Caco-2 (cell line): ENCODE data around the gene TBCE. TPM values are rescaled to one million over a fixed set of nuclear protein-coding genes. Genes with fewer than 3 reads are reported as not detected.

ENCODE experiments used
- BruUV-seq: library from RNA; stranded (reverse); fragments of 400-500 nt; replicated peaks from 2 replicates; lab custom pipeline; 2021; lab: Mats Ljungman, UMichigan
- CTCF ChIA-PET: fragments of 300-600 bp; sonication (Branson Sonifier 250); formaldehyde crosslinking; loops from one replicate; lab custom pipeline; 2022; ENCODE audit warnings: antibody characterized with exemption; lab: Charles Lee
- POLR2A ChIA-PET: fragments of 300-600 bp; sonication (Branson Sonifier 250); formaldehyde crosslinking; loops from one replicate; lab custom pipeline; 2022; ENCODE audit warnings: antibody characterized with exemption; lab: Charles Lee
- DNase-seq, 2 experiments: peaks; one replicate each; pipeline versions ENCODE4 v3.0.0 to v3.0.0-alpha.2; 2020 to 2022
- H3K27me3 ChIP-seq: replicated peaks from 2 replicates; pipeline ENCODE4 v1.6.0; 2011; ENCODE audit warnings: low read length; ENCODE audit not compliant: control insufficient read depth, insufficient read depth
- H3K36me3 ChIP-seq: 2 replicates; pipeline ENCODE4 v1.5.1; 2011; ENCODE audit warnings: low read length; ENCODE audit not compliant: control insufficient read depth, insufficient read depth
- H3K4me1 ChIP-seq: fragments of 250-450 bp; sonication (Bioruptor Pico); 2 replicates; pipeline ENCODE4 v1.5.1; 2020; ENCODE audit warnings: mild to moderate bottlenecking
- H3K4me3 ChIP-seq: 2 replicates; pipeline ENCODE4 v1.5.1; 2011; ENCODE audit warnings: low read depth, mild to moderate bottlenecking, control low read depth, low read length
- H3K9me3 ChIP-seq: fragments of 250-450 bp; sonication (Bioruptor Pico); 2 replicates; pipeline ENCODE4 v1.5.1; 2020; ENCODE audit warnings: mild to moderate bottlenecking, moderate library complexity
- H3K27ac Mint-ChIP-seq: one replicate; pipeline ENCODE4 v1.8.0; 2022; ENCODE audit warnings: mixed read lengths; ENCODE audit not compliant: unreplicated experiment
- H3K27me3 Mint-ChIP-seq: one replicate; pipeline ENCODE4 v1.8.0; 2022; ENCODE audit warnings: mixed read lengths; ENCODE audit not compliant: insufficient read depth, unreplicated experiment
- H3K36me3 Mint-ChIP-seq: one replicate; pipeline ENCODE4 v1.8.0; 2022; ENCODE audit warnings: mild to moderate bottlenecking, mixed read lengths; ENCODE audit not compliant: insufficient read depth, unreplicated experiment
- H3K4me1 Mint-ChIP-seq: one replicate; pipeline ENCODE4 v1.8.0; 2022; ENCODE audit warnings: low read depth, mixed read lengths; ENCODE audit not compliant: unreplicated experiment
- H3K4me3 Mint-ChIP-seq: one replicate; pipeline ENCODE4 v1.8.0; 2022; ENCODE audit warnings: mild to moderate bottlenecking, moderate library complexity, mixed read lengths; ENCODE audit not compliant: unreplicated experiment
- H3K9me3 Mint-ChIP-seq: one replicate; pipeline ENCODE4 v1.8.0; 2022; ENCODE audit warnings: mixed read lengths; ENCODE audit not compliant: unreplicated experiment
- intact Hi-C: fragments of 100-400 bp; cut with micrococcal nuclease; formaldehyde crosslinking; loops from one replicate; pipeline ENCODE4 v1.10.0; 2022; ENCODE audit not compliant: unreplicated experiment
- total RNA-seq: library from RNA; stranded (reverse); gene quantifications from 2 replicates; pipeline ENCODE4 v1.2.3, GENCODE V29; 2022
- TF ChIP-seq, protein P1 (sequence below), 2 experiments: fragments of 200-600 bp in 1 of 2; IDR thresholded peaks; 1 replicate in 1 of 2; 2 replicates in 1 of 2; pipeline versions ENCODE4 v1.5.1 to v1.8.0; 2011 to 2022; ENCODE audit warnings: antibody characterized with exemption in 1 of 2, control low read depth in 1 of 2, inconsistent platforms in 1 of 2, low read depth in 1 of 2, low read length in 1 of 2, mild to moderate bottlenecking in 1 of 2, moderate library complexity in 1 of 2; ENCODE audit not compliant: insufficient read depth in 1 of 2, severe bottlenecking in 1 of 2, unreplicated experiment in 1 of 2

The TBCE gene
- total RNA-seq, 1 experiment from 2014 or later = 40.0 TPM

DNA sequence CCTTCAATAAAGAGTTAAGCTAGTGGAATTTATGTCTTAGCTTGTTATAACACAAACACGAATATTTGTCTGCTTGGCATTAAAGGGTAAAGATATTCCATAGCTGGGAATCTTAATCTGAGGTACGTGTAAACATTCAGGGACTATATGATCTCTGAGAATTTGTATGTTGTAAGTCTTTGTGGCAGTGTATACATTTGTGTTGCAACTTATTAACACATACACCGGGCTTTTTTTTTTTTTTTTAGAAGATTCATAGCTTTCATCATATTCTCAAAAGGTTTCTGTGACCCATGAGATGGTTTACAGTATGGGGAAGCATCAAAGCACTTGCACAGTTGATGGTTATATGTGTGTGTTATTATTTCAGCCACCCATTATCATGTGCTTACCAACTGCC is 35.8 kb upstream of the TBCE start:
- H3K4me1 ChIP-seq = peaks cover 17% of the 10 kb centered on the region
- no peaks in the 10 kb centered on the region for H3K36me3 ChIP-seq
- intact Hi-C loops = no loop called here
- Mint-ChIP-seq H3K36me3 (peaks cover 9% of the 10 kb centered on the region), H3K4me1 (peaks cover 20% of the 10 kb centered on the region), H3K27ac (peak overlapping the region; percentile 29), H3K4me3 (no peak overlapping the region), H3K27me3 (no peaks in the 10 kb centered on the region), H3K9me3 (no peaks in the 10 kb centered on the region)
- H3K27me3 ChIP-seq = no peaks in the 10 kb centered on the region
- DNase-seq = no peak
- TF ChIP-seq, protein P1, sequence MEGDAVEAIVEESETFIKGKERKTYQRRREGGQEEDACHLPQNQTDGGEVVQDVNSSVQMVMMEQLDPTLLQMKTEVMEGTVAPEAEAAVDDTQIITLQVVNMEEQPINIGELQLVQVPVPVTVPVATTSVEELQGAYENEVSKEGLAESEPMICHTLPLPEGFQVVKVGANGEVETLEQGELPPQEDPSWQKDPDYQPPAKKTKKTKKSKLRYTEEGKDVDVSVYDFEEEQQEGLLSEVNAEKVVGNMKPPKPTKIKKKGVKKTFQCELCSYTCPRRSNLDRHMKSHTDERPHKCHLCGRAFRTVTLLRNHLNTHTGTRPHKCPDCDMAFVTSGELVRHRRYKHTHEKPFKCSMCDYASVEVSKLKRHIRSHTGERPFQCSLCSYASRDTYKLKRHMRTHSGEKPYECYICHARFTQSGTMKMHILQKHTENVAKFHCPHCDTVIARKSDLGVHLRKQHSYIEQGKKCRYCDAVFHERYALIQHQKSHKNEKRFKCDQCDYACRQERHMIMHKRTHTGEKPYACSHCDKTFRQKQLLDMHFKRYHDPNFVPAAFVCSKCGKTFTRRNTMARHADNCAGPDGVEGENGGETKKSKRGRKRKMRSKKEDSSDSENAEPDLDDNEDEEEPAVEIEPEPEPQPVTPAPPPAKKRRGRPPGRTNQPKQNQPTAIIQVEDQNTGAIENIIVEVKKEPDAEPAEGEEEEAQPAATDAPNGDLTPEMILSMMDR (IDR thresholded peaks at IDR 0.05; ENCODE audit: insufficient read depth in 1 of 2, low read depth in 1 of 2, low read length in 1 of 2, severe bottlenecking in 1 of 2, unreplicated experiment in 1 of 2) = no peak
- CTCF ChIA-PET = interaction anchor here (0.5 to 0.8 kb wide), 3 partner anchors 85 to 348 kb away, joined by 3 to 5 read pairs (median 4); no protein-coding TSS in a partner anchor
- no TSS peak for BruUV-seq
- POLR2A ChIA-PET = interaction anchor here (0.6 to 2.9 kb wide), 2 partner anchors 36 to 106 kb away, joined by 6 to 19 read pairs; partner anchors contain the start of gene TBCE
- no peak overlapping the region for H3K4me3 ChIP-seq
- H3K9me3 ChIP-seq = no peaks in the 10 kb centered on the region

DNA sequence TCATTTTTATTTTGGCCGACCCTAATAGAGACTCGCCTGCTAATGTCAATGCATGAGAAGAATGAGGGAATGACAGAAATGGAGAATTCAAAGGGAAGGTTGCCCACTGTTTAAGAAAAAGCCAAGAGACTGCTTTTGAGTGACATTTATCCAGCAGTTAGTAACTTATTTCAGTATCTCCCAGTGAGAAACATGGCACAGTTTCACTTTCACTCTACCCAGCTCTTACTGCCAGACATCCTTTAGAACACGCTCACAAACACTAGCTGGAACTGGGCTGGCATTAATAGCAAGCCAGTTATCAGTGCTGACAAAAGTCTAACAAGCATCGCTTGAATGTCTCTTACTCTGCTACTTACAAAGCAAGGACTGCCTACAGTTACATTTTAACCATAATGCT is 30.3 kb upstream of the TBCE start:
- H3K4me1 Mint-ChIP-seq = peaks cover 5% of the 10 kb centered on the region
- H3K36me3 Mint-ChIP-seq = peaks cover 15% of the 10 kb centered on the region
- Histone ChIP-seq H3K4me1 (peaks cover 6% of the 10 kb centered on the region; the same call in 1 of the 2 replicates), H3K9me3 (no peaks in the 10 kb centered on the region), H3K27me3 (no peaks in the 10 kb centered on the region), H3K4me3 (no peak overlapping the region), H3K36me3 (peaks cover under 1% of the 10 kb centered on the region; the same call in 1 of the 2 replicates)
- DNase-seq = no peak
- intact Hi-C loops = no loop called here
- H3K4me3 Mint-ChIP-seq = no peak overlapping the region
- H3K27ac Mint-ChIP-seq = no peak overlapping the region
- H3K9me3 Mint-ChIP-seq = no peaks in the 10 kb centered on the region
- ChIA-PET CTCF (no interaction called here), POLR2A (no interaction called here)
- BruUV-seq = no TSS peak
- no peaks in the 10 kb centered on the region for H3K27me3 Mint-ChIP-seq
- TF ChIP-seq, protein P1 (IDR thresholded peaks at IDR 0.05; ENCODE audit: insufficient read depth in 1 of 2, low read depth in 1 of 2, low read length in 1 of 2, severe bottlenecking in 1 of 2, unreplicated experiment in 1 of 2) = no peak

DNA sequence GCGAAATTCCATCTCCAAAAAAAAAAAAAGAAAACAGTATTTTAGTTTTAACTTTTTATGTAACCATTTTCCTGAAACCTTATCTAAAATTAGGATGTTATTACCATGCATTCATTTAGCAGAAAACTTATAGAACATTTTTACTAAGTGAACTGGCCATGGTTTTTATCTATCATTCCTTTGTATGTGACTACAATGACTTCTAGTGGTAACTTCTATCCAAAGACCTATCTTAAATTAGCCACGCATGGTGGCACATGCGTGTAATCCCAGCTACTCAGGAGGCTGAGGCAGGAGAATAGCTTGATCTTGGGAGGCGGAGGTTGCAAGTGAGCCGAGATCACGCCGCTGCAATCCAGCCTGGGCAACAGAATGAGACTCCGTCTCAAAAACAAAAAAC is 27.5 kb upstream of the TBCE start:
- H3K27ac Mint-ChIP-seq = no peak overlapping the region

More for the DNA sequence above, 27.5 kb upstream of the TBCE start:
- Histone ChIP-seq H3K27me3 (no peaks in the 10 kb centered on the region), H3K9me3 (no peaks in the 10 kb centered on the region), H3K36me3 (peaks cover 3% of the 10 kb centered on the region), H3K4me3 (no peak overlapping the region), H3K4me1 (no peaks in the 10 kb centered on the region)
- TF ChIP-seq, protein P1 (IDR thresholded peaks at IDR 0.05; ENCODE audit: insufficient read depth in 1 of 2, low read depth in 1 of 2, low read length in 1 of 2, severe bottlenecking in 1 of 2, unreplicated experiment in 1 of 2) = peak in 1 of 2 experiments; percentile 8
- Mint-ChIP-seq H3K27me3 (no peaks in the 10 kb centered on the region), H3K4me3 (no peak overlapping the region), H3K4me1 (peaks cover under 1% of the 10 kb centered on the region), H3K9me3 (no peaks in the 10 kb centered on the region), H3K36me3 (peaks cover 21% of the 10 kb centered on the region)
- ChIA-PET POLR2A (interaction anchor here (0.7 kb wide), 1 partner anchor 179 kb away, joined by 7 read pairs; the partner anchor contains the start of gene RBM34), CTCF (interaction anchor here (1.6 kb wide), 1 partner anchor 76 kb away, joined by 4 read pairs; no protein-coding TSS in a partner anchor)
- intact Hi-C loops = no loop called here
- no peak for DNase-seq
- no TSS peak for BruUV-seq
